Measurements from ENCODE around the gene PHF2. TPM values are rescaled to one million over a fixed set of nuclear protein-coding genes. Genes with fewer than 3 reads are reported as not detected.
A peak's percentile ranks its signal among the peaks of the same experiment; 100 is the strongest.

Gene PHF2
- total and polyA plus RNA-seq, 7 donors: 10.9 to 31.9 (median 21.4) TPM

- Histone ChIP-seq H3K4me1 (peaks cover 0 to 35% (median 28%) of the 10 kb centered on the region in 4 donors), H3K27ac (no peak overlapping the region), H3K4me3 (no peak overlapping the region), H3K27me3 (no peaks in the 10 kb centered on the region), H3K36me3 (peaks cover 20 to 63% (median 23%) of the 10 kb centered on the region in 4 donors), H3K9me3 (no peaks in the 10 kb centered on the region)
- intact Hi-C loops (cut with DNase I): no loop called here
- TF ChIP-seq POLR2AphosphoS5 (IDR thresholded peaks at IDR 0.05): no peak
- TF ChIP-seq POLR2A (IDR thresholded peaks at IDR 0.05): no peak
- TF ChIP-seq CTCF (IDR thresholded peaks at IDR 0.05): no peak
- no peak for TF ChIP-seq EP300 (IDR thresholded peaks at IDR 0.05)
- DNase-seq: peak; percentile 55
- 88 to 96% methylated on average over 12 of the region's 12 CpGs for WGBS, 2 donors
These were observed 68.2 kb downstream of the PHF2 start for GRCh38 chr9:93644397-93645088.

GRCh38 chr9:93645149-93645889 is 68.9 kb downstream of the PHF2 start:
- Histone ChIP-seq H3K27ac (no peak overlapping the region), H3K27me3 (no peaks in the 10 kb centered on the region), H3K36me3 (peaks cover 22 to 65% (median 31%) of the 10 kb centered on the region in 4 donors), H3K4me1 (peaks cover 0 to 35% (median 28%) of the 10 kb centered on the region in 4 donors), H3K4me3 (no peak overlapping the region), H3K9me3 (no peaks in the 10 kb centered on the region)
- DNase-seq: peak; percentile 54
- intact Hi-C loops (cut with DNase I): no loop called here
- no peak for TF ChIP-seq POLR2AphosphoS5 (IDR thresholded peaks at IDR 0.05)
- TF ChIP-seq EP300 (IDR thresholded peaks at IDR 0.05): no peak
- TF ChIP-seq POLR2A (IDR thresholded peaks at IDR 0.05): no peak
- no peak for TF ChIP-seq CTCF (IDR thresholded peaks at IDR 0.05)
- WGBS, 2 donors: 95 to 96% methylated on average over 28 of the region's 28 CpGs

GRCh38 chr9:93645921-93646639 is 69.7 kb downstream of the PHF2 start:
- peak; percentile 52 for DNase-seq

More at GRCh38 chr9:93645921-93646639, 69.7 kb downstream of the PHF2 start:
- WGBS, 2 donors: 95 to 96% methylated on average over 12 of the region's 12 CpGs
- H3K9me3 ChIP-seq: no peaks in the 10 kb centered on the region
- intact Hi-C loops (cut with DNase I): no loop called here
- TF ChIP-seq CTCF (IDR thresholded peaks at IDR 0.05) (no peak), POLR2A (IDR thresholded peaks at IDR 0.05) (no peak), POLR2AphosphoS5 (IDR thresholded peaks at IDR 0.05) (no peak), EP300 (IDR thresholded peaks at IDR 0.05) (no peak)
- H3K4me1 ChIP-seq: peaks cover 0 to 29% (median 27%) of the 10 kb centered on the region in 4 donors
- H3K27ac ChIP-seq: no peak overlapping the region
- H3K27me3 ChIP-seq: no peaks in the 10 kb centered on the region
- H3K36me3 ChIP-seq: peaks cover 25 to 73% (median 38%) of the 10 kb centered on the region in 4 donors
- no peak overlapping the region for H3K4me3 ChIP-seq

Data from sigmoid colon (tissue), 7 donors.